ENCODE data around the gene TREML4. TPM values are rescaled to one million over a fixed set of nuclear protein-coding genes. Genes with fewer than 3 reads are reported as not detected.

TREML4 gene
- total and polyA plus RNA-seq, 9 of the 15 experiments (the other 6 are each of a cell fraction or from before 2014, with no cell fraction given) = not detected

GRCh38 chr6:41222045-41222444 lies 6.1 kb upstream of the TREML4 start:
- Histone ChIP-seq H3K79me2 (ENCODE audit: control insufficient read depth, insufficient read depth, low read length) (no peaks in the 10 kb centered on the region), H3K27ac (ENCODE audit: extremely low read depth, low read depth, low read length) (no peak overlapping the region), H3K9me1 (ENCODE audit: control insufficient read depth, insufficient read depth, low read length) (no peaks in the 10 kb centered on the region), H4K20me1 (replicated peaks; ENCODE audit: control insufficient read depth, insufficient read depth, low read length) (no peaks in the 10 kb centered on the region), H3K36me3 (ENCODE audit: control insufficient read depth, insufficient read depth, low read length) (no peaks in the 10 kb centered on the region), H3K9me3 (replicated peaks; ENCODE audit: control insufficient read depth, insufficient read depth, low read depth, low read length) (no peaks in the 10 kb centered on the region), H3K9ac (ENCODE audit: insufficient read depth in 1 of 2, low read depth in 2 of 2, low read length in 2 of 2) (no peak overlapping the region), H3K4me1 (replicated peaks in 1 of 2; ENCODE audit: control insufficient read depth in 2 of 2, insufficient read depth in 2 of 2, low read length in 2 of 2) (no peaks in the 10 kb centered on the region), H2AFZ (ENCODE audit: low read depth, low read length) (no peak overlapping the region), H3K27me3 (ENCODE audit: control insufficient read depth in 2 of 2, insufficient read depth in 2 of 2, low read length in 2 of 2) (peaks cover 7 to 25% of the 10 kb centered on the region in 2 experiments; a peak in 4 of 5 replicates), H3K4me2 (ENCODE audit: insufficient read depth, low read length) (no peak overlapping the region), H3K4me3 (no peak overlapping the region)
- DNase-seq (ENCODE audit: extremely low read depth in 1 of 4, low spot score in 3 of 4) (no peak), ATAC-seq (no peak), FAIRE-seq (no peak)
- intact Hi-C loops (cut with micrococcal nuclease) = no loop called here
- no TSS peak for BruUV-seq (replicated peaks)
- TF ChIP-seq SMAD2 (IDR thresholded peaks at IDR 0.05; ENCODE audit: low read depth, low read length) = no peak
- no peak for TF ChIP-seq NR1H2 (CRISPR knock-in tag; IDR thresholded peaks at IDR 0.05)
- TF ChIP-seq NFIC (IDR thresholded peaks at IDR 0.05) = no peak
- TF ChIP-seq TCF15 (CRISPR knock-in tag; IDR thresholded peaks at IDR 0.05) = no peak
- TF ChIP-seq SREBF2 (CRISPR knock-in tag; IDR thresholded peaks at IDR 0.05) = no peak
- TF ChIP-seq HNRNPK (IDR thresholded peaks at IDR 0.05; ENCODE audit: low read depth, low read length, poor library complexity, severe bottlenecking) = no peak
- no peak for TF ChIP-seq ZNF23 (CRISPR knock-in tag; IDR thresholded peaks at IDR 0.05)
- no peak for TF ChIP-seq ZNF217 (CRISPR knock-in tag; IDR thresholded peaks at IDR 0.05)
- no peak for TF ChIP-seq ZNF707 (CRISPR knock-in tag; conservative IDR thresholded peaks at IDR 0.05)
- no peak for TF ChIP-seq CSDE1 (IDR thresholded peaks at IDR 0.05)
- TF ChIP-seq CTCFL (IDR thresholded peaks at IDR 0.05; ENCODE audit: borderline replicate concordance, insufficient read depth, low read depth, low read length, poor library complexity, severe bottlenecking) = no peak
- no peak for TF ChIP-seq ZNF766 (CRISPR knock-in tag; conservative IDR thresholded peaks at IDR 0.05)
- no peak for TF ChIP-seq ZHX1 (conservative IDR thresholded peaks at IDR 0.05; ENCODE audit: low read length)
- TF ChIP-seq SRSF1 (IDR thresholded peaks at IDR 0.05; ENCODE audit: low read depth, low read length) = no peak
- no peak for TF ChIP-seq BDP1 (IDR thresholded peaks at IDR 0.05; ENCODE audit: insufficient read depth, insufficient read length)
- no peak for TF ChIP-seq ZC3H11A (IDR thresholded peaks at IDR 0.05; ENCODE audit: low read depth, low read length)
- TF ChIP-seq ADNP (tag; IDR thresholded peaks at IDR 0.05) = no peak
- in situ Hi-C loops (cut with MboI) = no loop called here
- ChIA-PET CTCF (ENCODE audit: low intra/inter-chr PET ratio) (no interaction called here), POLR2A (interaction anchor here (1.0 kb wide), 1 partner anchor 15 kb away, joined by 4 read pairs; no protein-coding TSS in a partner anchor)
- WGBS (ENCODE audit: insufficient coverage, low coverage, missing lambda C conversion rate) = 2% methylated on average over 4 of the region's 4 CpGs
